Measurements from ENCODE around the gene DOCK8. TPM values are rescaled to one million over a fixed set of nuclear protein-coding genes. Genes with fewer than 3 reads are reported as not detected.

The DOCK8 gene
- total and polyA plus RNA-seq, 10 of the 15 experiments (the other 5 are each of a cell fraction or from before 2014, with no cell fraction given), result 35.4 to 100 (median 44.7) TPM

- H3K27ac ChIP-seq (ENCODE audit: control insufficient read depth, insufficient read depth), result 0 out of 2 replicates have a peak overlapping the region, but pooled peaks have one; percentile 13
- no TSS peak for BruUV-seq (replicated peaks)
- peaks cover 77% of the 10 kb centered on the region for H3K79me2 ChIP-seq (ENCODE audit: control insufficient read depth, insufficient read depth, low read length)
- TF ChIP-seq BACH1 (IDR thresholded peaks at IDR 0.05; ENCODE audit: borderline replicate concordance) (no peak), BRCA1 (IDR thresholded peaks at IDR 0.05; ENCODE audit: low read depth, low read length) (no peak), EGR1 (IDR thresholded peaks at IDR 0.05; ENCODE audit: borderline replicate concordance in 1 of 2, low read depth in 2 of 2, low read length in 2 of 2) (no peak), PRDM15 (CRISPR knock-in tag; IDR thresholded peaks at IDR 0.05) (no peak), SREBF2 (IDR thresholded peaks at IDR 0.05; ENCODE audit: low read length) (no peak), MYB (IDR thresholded peaks at IDR 0.05; ENCODE audit: borderline replicate concordance, low read depth, low read length) (no peak), FOS (IDR thresholded peaks at IDR 0.05; ENCODE audit: borderline replicate concordance, extremely low read depth, insufficient read length) (no peak), CHD4 (IDR thresholded peaks at IDR 0.05) (no peak)
- TF ChIP-seq, protein P1, sequence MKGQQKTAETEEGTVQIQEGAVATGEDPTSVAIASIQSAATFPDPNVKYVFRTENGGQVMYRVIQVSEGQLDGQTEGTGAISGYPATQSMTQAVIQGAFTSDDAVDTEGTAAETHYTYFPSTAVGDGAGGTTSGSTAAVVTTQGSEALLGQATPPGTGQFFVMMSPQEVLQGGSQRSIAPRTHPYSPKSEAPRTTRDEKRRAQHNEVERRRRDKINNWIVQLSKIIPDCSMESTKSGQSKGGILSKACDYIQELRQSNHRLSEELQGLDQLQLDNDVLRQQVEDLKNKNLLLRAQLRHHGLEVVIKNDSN (IDR thresholded peaks at IDR 0.05; ENCODE audit: borderline replicate concordance, extremely low read length, insufficient read depth, low read depth, low read length), result no peak
- intact Hi-C loops (cut with micrococcal nuclease; ENCODE audit: unreplicated experiment), result no loop called here
- H3K4me1 ChIP-seq (ENCODE audit: control insufficient read depth, insufficient read depth, low read length), result peaks cover 20% of the 10 kb centered on the region
- H3K9me3 ChIP-seq (replicated peaks; ENCODE audit: control insufficient read depth, insufficient read depth, low read length), result peaks cover 4% of the 10 kb centered on the region; the same call in 2 of the 3 replicates
- ChIA-PET CTCF (interaction anchor here (0.6 kb wide), 1 partner anchor 19 kb away, joined by 3 read pairs; no protein-coding TSS in a partner anchor), POLR2A (no interaction called here), SMC1A (ENCODE audit: uncharacterized antibody, unreplicated experiment) (no interaction called here), RAD21 (ENCODE audit: unreplicated experiment) (no interaction called here)
- H3K27me3 ChIP-seq (replicated peaks in 1 of 2; ENCODE audit: control insufficient read depth in 2 of 2, insufficient read depth in 2 of 2, low read length in 1 of 2), result no peaks in the 10 kb centered on the region
- no peaks in the 10 kb centered on the region for H4K20me1 ChIP-seq (ENCODE audit: control insufficient read depth, insufficient read depth)
- ATAC-seq (peak; percentile 38), FAIRE-seq (no peak), DNase-seq (ENCODE audit: low read depth, low spot score) (no peak)
- H3K9ac ChIP-seq (ENCODE audit: control insufficient read depth, insufficient read depth, low read length), result no peak overlapping the region
- peak overlapping the region; percentile 40; the same call in 1 of the 2 replicates for H3K4me2 ChIP-seq (ENCODE audit: control insufficient read depth, insufficient read depth)
- H3K4me3 ChIP-seq, result no peak overlapping the region
- H2AFZ ChIP-seq (ENCODE audit: control insufficient read depth, low read depth, low read length), result no peak overlapping the region
- WGBS (ENCODE audit: insufficient coverage, insufficient replicate concordance, low lambda C conversion rate, missing lambda C conversion rate), result 33% methylated on average over 4 of the region's 4 CpGs
- in situ Hi-C loops (cut with MboI), result no loop called here
- peaks cover 2 to 28% of the 10 kb centered on the region in 2 experiments for H3K36me3 ChIP-seq (ENCODE audit: control insufficient read depth in 2 of 2, insufficient read depth in 2 of 2, low read length in 1 of 2)
Observed at GRCh38 chr9:279674-280073, 65.0 kb downstream of the DOCK8 start.

Measured in GM12878 (cell line).